Vagina (tissue), 2 donors: ENCODE measurements around the gene ZDHHC18. TPM values are rescaled to one million over a fixed set of nuclear protein-coding genes. Genes with fewer than 3 reads are reported as not detected.
A peak's percentile ranks its signal among the peaks of the same experiment; 100 is the strongest.
"Not testable (repeated sequence)": the region's sequence is repeated elsewhere in the genome, so short reads cannot be mapped to it uniquely, and the experiment has no call there.

Experiments
- DNase-seq, 2 donors: peaks; one replicate each; pipeline ENCODE4 v3.0.0-alpha.2; 2017; ENCODE audit errors: extremely low spot score in 2 of 2
- H3K27ac ChIP-seq: fragments of 200-600 bp; sonication (generic); one replicate; pipeline ENCODE4 v1.5.1; 2019
- H3K27me3 ChIP-seq: fragments of 200-600 bp; sonication (generic); one replicate; pipeline ENCODE4 v1.5.1; 2019
- H3K36me3 ChIP-seq, 2 donors: fragments of 200-600 bp; sonication (generic); one replicate each; pipeline ENCODE4 v1.5.1; 2017 to 2019
- H3K4me1 ChIP-seq: fragments of 200-600 bp; sonication (generic); one replicate; pipeline ENCODE4 v1.5.1; 2019
- H3K4me3 ChIP-seq, 2 donors: fragments of 200-600 bp; sonication (generic); 1 replicate in 1 of 2; 2 replicates in 1 of 2; pipeline ENCODE4 v1.5.1; 2016 to 2019
- H3K9me3 ChIP-seq: fragments of 200-600 bp; sonication (generic); one replicate; pipeline ENCODE4 v1.5.1; 2019
- POLR2A ChIP-seq, 2 donors: fragments of 450-650 bp; IDR thresholded peaks; one replicate each; pipeline ENCODE4 v1.6.1; 2017; ENCODE audit warnings: antibody characterized with exemption in 2 of 2, mild to moderate bottlenecking in 2 of 2, moderate library complexity in 2 of 2
- POLR2AphosphoS5 ChIP-seq, 2 donors: sonication (generic); formaldehyde crosslinking; IDR thresholded peaks; one replicate each; pipeline ENCODE4 v1.9.0; 2017; ENCODE audit warnings: antibody characterized with exemption in 2 of 2, mild to moderate bottlenecking in 2 of 2, low read depth in 1 of 2; ENCODE audit not compliant: insufficient read depth in 1 of 2
- intact Hi-C: fragments of 100-400 bp; cut with DNase I; formaldehyde crosslinking; loops from one replicate; pipeline ENCODE4 v1.15.1; 2023
- total RNA-seq: library from RNA; depleted of rRNA; stranded (reverse); fragments of >200 nt; gene quantifications from one replicate; pipeline ENCODE4 v1.2.3, GENCODE V29; 2016
- TF ChIP-seq, protein P1 (sequence below), 3 experiments: fragments of 450-650 bp in 2 of 3; fragments of 200-600 bp in 1 of 3; sonication (generic) in 1 of 3; IDR thresholded peaks; one replicate each; pipeline ENCODE4 v1.5.1; 2017 to 2019; ENCODE audit warnings: antibody characterized with exemption in 3 of 3, mild to moderate bottlenecking in 2 of 3, moderate library complexity in 2 of 3

ZDHHC18 gene
- total RNA-seq, 1 donor from 2014 or later, result 31.4 TPM

DNA sequence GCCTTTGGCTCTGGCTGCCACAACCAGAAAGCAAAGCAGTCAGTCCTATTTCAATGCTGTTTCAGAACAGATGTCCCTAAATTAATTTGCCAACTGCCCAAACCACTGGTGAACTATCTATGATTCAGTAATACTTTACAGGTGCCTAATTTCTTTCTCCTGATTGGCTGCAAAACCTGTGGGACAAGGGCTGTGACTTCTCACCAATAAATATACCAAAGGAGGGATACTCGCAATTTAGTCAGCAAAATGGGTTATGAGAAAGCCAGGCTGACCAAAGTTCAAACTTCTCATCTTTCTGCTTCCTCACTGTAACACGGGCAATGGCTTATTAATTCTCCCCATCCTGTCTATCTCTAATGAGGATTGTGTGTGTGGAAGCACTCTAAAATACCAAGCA, 50.8 kb downstream of the ZDHHC18 start:
- H3K36me3 ChIP-seq, result peaks cover 0 to 31% of the 10 kb centered on the region in 2 donors
- H3K27ac ChIP-seq, result peak overlapping the region; percentile 19
- no peak for DNase-seq
- intact Hi-C loops, result no loop called here
- no peaks in the 10 kb centered on the region for H3K4me1 ChIP-seq
- H3K27me3 ChIP-seq, result no peaks in the 10 kb centered on the region
- H3K9me3 ChIP-seq, result no peaks in the 10 kb centered on the region
- H3K4me3 ChIP-seq, result no peak overlapping the region
- TF ChIP-seq, protein P1, sequence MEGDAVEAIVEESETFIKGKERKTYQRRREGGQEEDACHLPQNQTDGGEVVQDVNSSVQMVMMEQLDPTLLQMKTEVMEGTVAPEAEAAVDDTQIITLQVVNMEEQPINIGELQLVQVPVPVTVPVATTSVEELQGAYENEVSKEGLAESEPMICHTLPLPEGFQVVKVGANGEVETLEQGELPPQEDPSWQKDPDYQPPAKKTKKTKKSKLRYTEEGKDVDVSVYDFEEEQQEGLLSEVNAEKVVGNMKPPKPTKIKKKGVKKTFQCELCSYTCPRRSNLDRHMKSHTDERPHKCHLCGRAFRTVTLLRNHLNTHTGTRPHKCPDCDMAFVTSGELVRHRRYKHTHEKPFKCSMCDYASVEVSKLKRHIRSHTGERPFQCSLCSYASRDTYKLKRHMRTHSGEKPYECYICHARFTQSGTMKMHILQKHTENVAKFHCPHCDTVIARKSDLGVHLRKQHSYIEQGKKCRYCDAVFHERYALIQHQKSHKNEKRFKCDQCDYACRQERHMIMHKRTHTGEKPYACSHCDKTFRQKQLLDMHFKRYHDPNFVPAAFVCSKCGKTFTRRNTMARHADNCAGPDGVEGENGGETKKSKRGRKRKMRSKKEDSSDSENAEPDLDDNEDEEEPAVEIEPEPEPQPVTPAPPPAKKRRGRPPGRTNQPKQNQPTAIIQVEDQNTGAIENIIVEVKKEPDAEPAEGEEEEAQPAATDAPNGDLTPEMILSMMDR (IDR thresholded peaks at IDR 0.05), result no peak
- no peak for TF ChIP-seq POLR2A (IDR thresholded peaks at IDR 0.05)
- no peak for TF ChIP-seq POLR2AphosphoS5 (IDR thresholded peaks at IDR 0.05; ENCODE audit: insufficient read depth in 1 of 2, low read depth in 1 of 2)

DNA sequence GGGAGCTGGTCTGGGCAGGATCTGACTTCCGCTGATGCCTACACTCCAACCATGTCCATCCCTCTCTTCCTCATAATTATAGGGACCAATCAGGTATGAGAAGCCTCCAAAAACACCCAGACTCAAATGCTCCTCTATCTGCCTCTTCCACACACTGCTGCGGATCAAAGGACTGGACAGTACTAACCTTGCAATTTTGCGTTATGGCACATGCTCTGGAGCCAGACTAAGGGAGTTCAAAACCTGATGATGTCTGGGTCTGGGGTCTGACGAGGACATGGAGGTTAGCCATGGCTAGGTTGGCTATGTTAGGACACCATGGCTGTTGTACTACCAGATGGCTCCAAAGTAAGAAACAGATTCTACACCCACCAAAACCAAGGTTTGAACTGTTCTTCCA, 53.3 kb downstream of the ZDHHC18 start:
- H3K27ac ChIP-seq, result no peak overlapping the region
- TF ChIP-seq, protein P1 (IDR thresholded peaks at IDR 0.05), result no peak
- TF ChIP-seq POLR2AphosphoS5 (IDR thresholded peaks at IDR 0.05; ENCODE audit: insufficient read depth in 1 of 2, low read depth in 1 of 2), result no peak
- TF ChIP-seq POLR2A (IDR thresholded peaks at IDR 0.05), result no peak
- H3K27me3 ChIP-seq, result no peaks in the 10 kb centered on the region
- H3K9me3 ChIP-seq, result no peaks in the 10 kb centered on the region
- H3K36me3 ChIP-seq, result peaks cover 0 to 55% of the 10 kb centered on the region in 2 donors
- no peak overlapping the region for H3K4me3 ChIP-seq
- intact Hi-C loops, result no loop called here
- no peaks in the 10 kb centered on the region for H3K4me1 ChIP-seq
- DNase-seq, result no peak

DNA sequence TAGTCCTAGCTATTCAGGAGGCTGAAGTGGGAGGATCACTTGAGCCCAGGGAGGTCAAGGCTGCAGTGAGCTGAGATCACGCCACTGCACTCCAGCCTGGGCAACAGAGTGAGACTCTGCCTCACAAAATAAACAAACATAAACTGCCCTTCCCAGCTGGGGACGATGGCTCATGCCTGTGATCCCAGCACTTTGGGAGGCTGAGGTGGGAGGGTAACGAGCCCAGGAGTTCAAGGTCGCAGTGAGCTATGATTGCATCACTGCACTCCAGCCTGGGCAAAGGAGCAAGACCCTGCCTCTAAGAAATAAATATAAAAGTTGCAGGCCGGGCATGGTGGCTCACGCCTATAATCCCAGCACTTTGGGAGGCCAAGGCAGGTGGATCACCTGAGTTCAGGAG, 55.1 kb downstream of the ZDHHC18 start:
- H3K4me1 ChIP-seq, DNase-seq, H3K9me3 ChIP-seq, H3K27me3 ChIP-seq, H3K27ac ChIP-seq, intact Hi-C loops, H3K4me3 ChIP-seq: not testable (repeated sequence)
- peaks cover 0 to 74% of the 10 kb centered on the region in 2 donors for H3K36me3 ChIP-seq

DNA sequence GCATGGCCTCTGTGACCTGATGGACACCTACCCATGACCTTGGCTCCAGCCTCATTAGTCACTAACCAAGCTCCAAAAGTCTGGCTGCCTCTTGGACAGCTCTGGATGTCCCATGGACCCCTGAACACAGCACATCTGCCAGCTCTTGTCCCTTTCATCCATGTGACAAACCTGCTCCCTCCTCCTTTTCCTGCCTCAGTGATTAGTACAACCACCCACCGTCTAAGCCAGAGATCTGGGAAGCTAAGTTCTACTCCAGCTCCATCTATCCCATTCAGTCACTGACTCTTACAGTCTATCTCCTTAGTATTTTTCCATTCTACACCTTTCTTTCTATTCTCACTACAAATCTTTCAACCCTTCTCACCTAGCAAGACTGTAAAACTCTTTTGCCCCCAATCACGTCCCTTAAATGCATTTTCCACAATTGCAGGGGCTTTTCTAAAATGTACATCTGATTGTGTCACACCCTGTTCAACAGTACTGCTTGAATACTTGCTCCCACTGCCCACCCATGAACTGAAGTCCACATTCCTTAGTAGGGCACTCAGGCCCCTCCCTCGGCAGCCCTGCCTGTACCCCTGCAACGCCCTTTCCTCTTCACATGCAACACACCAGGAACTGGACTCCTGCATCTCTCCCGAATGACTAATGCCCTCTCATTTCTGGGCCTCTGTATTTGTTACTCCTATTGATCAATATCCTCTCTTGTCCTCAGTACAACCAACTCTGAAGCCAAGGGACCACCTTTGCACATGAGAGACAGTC, 56.4 kb downstream of the ZDHHC18 start:
- intact Hi-C loops, result no loop called here
- Histone ChIP-seq H3K4me3 (no peak overlapping the region), H3K36me3 (peaks cover 0 to 82% of the 10 kb centered on the region in 2 donors), H3K27ac (no peak overlapping the region), H3K27me3 (no peaks in the 10 kb centered on the region), H3K9me3 (no peaks in the 10 kb centered on the region), H3K4me1 (no peaks in the 10 kb centered on the region)
- no peak for DNase-seq
- no peak for TF ChIP-seq POLR2AphosphoS5 (IDR thresholded peaks at IDR 0.05; ENCODE audit: insufficient read depth in 1 of 2, low read depth in 1 of 2)
- TF ChIP-seq, protein P1 (IDR thresholded peaks at IDR 0.05), result no peak
- no peak for TF ChIP-seq POLR2A (IDR thresholded peaks at IDR 0.05)

DNA sequence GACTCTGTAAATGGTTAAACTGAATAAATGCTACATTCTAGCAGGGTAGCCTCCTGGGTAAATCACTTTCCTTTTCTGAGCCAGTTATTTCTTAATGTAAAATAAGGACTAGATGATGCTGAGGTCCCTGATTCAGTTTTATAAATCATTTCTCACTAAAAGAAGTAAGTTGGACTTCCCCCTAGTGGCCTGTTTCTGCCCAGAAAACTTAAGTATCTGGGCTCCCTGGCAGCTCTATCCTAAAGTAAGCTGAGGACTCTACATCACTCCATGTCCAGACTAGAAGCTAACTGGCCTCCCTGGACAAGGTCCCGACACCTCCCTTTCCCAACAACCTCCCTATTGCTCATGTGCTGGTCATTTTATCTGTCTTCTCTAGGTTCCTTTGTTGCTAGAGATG, 60.6 kb downstream of the ZDHHC18 start:
- TF ChIP-seq POLR2AphosphoS5 (IDR thresholded peaks at IDR 0.05; ENCODE audit: insufficient read depth in 1 of 2, low read depth in 1 of 2) (no peak), POLR2A (IDR thresholded peaks at IDR 0.05) (no peak)
- TF ChIP-seq, protein P1 (IDR thresholded peaks at IDR 0.05), result no peak
- H3K27ac ChIP-seq, result no peak overlapping the region
- DNase-seq, result no peak
- no peak overlapping the region for H3K4me3 ChIP-seq
- peaks cover 23% of the 10 kb centered on the region for H3K4me1 ChIP-seq
- H3K27me3 ChIP-seq, result no peaks in the 10 kb centered on the region
- intact Hi-C loops, result no loop called here
- no peaks in the 10 kb centered on the region for H3K9me3 ChIP-seq
- H3K36me3 ChIP-seq, result peaks cover 3 to 61% of the 10 kb centered on the region in 2 donors
